Activated CD4-positive, alpha-beta T cell treated with anti-CD3 and anti-CD28 coated beads, Interleukin-2, amount 50 U/mL, for 24 hours (primary cell): ENCODE measurements around the gene MKNK2.

Source experiments
- DNase-seq, 2 donors: peaks; one replicate each; pipeline ENCODE4 v3.0.0-alpha.2; 2020; ENCODE audit warnings: low read depth in 1 of 2, low spot score in 1 of 2

The MKNK2 gene

GRCh38 chr19:2058570-2059421 lies 7.8 kb upstream of the MKNK2 start:
- no peak for DNase-seq

GRCh38 chr19:2057484-2058469 lies 6.7 kb upstream of the MKNK2 start:
- DNase-seq = no peak

GRCh38 chr19:2056837-2057192 lies 5.8 kb upstream of the MKNK2 start:
- no peak for DNase-seq

- DNase-seq = no peak
These were observed 5.1 kb upstream of the MKNK2 start for GRCh38 chr19:2055931-2056836.

GRCh38 chr19:2054763-2055162 lies 3.7 kb upstream of the MKNK2 start:
- DNase-seq = no peak

GRCh38 chr19:2053601-2054389 lies 2.8 kb upstream of the MKNK2 start:
- no peak for DNase-seq

GRCh38 chr19:2051773-2052704 lies 995 bp upstream of the MKNK2 start:
- DNase-seq = no peak

- no peak for DNase-seq
These were observed 574 bp downstream of the MKNK2 start for GRCh38 chr19:2050349-2050990.

GRCh38 chr19:2049741-2050348 lies 1.2 kb downstream of the MKNK2 start:
- DNase-seq = peak in 1 of 2 donors; percentile 55

- DNase-seq = no peak
These were observed 1.9 kb downstream of the MKNK2 start for GRCh38 chr19:2048959-2049740.

GRCh38 chr19:2048104-2048958 lies 2.7 kb downstream of the MKNK2 start:
- no peak for DNase-seq

- DNase-seq = no peak
These were observed 3.5 kb downstream of the MKNK2 start for GRCh38 chr19:2047449-2048103.

- DNase-seq = no peak
These were observed 4.0 kb downstream of the MKNK2 start for GRCh38 chr19:2047076-2047448.

GRCh38 chr19:2046046-2046907 lies 4.8 kb downstream of the MKNK2 start:
- DNase-seq = no peak

- DNase-seq = no peak
These were observed 5.5 kb downstream of the MKNK2 start for GRCh38 chr19:2045501-2046045.
